ENCODE measurements around the gene MYO7B.

DNA sequence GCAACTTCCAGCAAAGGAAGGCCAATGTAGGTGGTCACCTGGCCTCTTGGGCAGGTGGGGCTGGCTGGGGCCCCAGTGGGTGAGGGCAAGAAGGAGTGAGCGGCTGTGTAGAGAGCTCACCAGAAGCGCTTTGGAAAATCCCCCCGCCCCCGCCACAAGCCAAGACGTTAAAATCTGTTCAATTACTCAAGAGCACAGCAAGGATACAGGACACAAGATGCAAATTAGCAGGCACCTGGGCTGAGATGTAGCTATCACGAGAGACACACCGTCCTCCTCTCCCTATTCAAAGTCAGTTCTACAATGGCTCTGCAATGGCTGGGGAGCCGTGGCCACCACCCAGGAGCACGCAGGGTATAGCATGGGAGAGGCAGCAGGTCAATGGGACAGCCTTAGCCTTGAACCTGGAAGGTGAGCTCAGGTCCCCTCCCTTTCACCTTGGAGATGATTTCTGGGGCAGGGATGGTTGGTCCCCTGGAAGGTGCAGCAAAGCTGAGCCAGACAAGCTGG lies 72.0 kb downstream of the MYO7B start:
- TF ChIP-seq, protein P1, sequence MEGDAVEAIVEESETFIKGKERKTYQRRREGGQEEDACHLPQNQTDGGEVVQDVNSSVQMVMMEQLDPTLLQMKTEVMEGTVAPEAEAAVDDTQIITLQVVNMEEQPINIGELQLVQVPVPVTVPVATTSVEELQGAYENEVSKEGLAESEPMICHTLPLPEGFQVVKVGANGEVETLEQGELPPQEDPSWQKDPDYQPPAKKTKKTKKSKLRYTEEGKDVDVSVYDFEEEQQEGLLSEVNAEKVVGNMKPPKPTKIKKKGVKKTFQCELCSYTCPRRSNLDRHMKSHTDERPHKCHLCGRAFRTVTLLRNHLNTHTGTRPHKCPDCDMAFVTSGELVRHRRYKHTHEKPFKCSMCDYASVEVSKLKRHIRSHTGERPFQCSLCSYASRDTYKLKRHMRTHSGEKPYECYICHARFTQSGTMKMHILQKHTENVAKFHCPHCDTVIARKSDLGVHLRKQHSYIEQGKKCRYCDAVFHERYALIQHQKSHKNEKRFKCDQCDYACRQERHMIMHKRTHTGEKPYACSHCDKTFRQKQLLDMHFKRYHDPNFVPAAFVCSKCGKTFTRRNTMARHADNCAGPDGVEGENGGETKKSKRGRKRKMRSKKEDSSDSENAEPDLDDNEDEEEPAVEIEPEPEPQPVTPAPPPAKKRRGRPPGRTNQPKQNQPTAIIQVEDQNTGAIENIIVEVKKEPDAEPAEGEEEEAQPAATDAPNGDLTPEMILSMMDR (IDR thresholded peaks at IDR 0.05) = no peak
- TF ChIP-seq POLR2A (IDR thresholded peaks at IDR 0.05) (no peak), EP300 (IDR thresholded peaks at IDR 0.05) (no peak)

Data from gastroesophageal sphincter (tissue), 3 donors.